GM21576 (cell line): Measurements from ENCODE around the gene DIP2A.
"Not testable (repeated sequence)": the region's sequence is repeated elsewhere in the genome, so short reads cannot be mapped to it uniquely, and the experiment has no call there.

Source experiments
- ATAC-seq: cut with Tn5 transposase; IDR thresholded peaks from one replicate; pipeline ENCODE4 v1.9.1; 2021; ENCODE audit warnings: mild to moderate bottlenecking, moderate library complexity; ENCODE audit not compliant: unreplicated experiment

The DIP2A gene

DNA sequence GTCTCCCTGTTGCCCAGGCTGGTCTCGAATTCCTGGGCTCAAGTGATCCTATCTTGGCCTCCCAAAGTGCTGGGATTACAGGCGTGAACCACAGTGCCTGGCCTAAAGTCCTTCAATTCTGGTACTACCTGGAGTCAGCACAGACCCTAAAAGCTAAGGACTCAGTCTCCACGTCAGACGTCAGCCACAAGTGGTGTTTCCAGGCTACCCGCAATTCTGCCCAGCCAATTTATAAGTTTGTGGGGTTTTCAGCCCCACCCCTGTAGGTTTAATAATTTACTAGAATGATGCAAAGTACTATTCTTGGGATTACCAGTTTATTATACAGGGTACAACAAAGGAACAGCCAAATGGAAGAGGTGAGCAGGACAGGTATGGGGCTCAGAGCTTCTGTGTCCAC, 10.6 kb upstream of the DIP2A start:
- no peak for ATAC-seq

- not testable (repeated sequence) for ATAC-seq
Measured at GRCh38 chr21:46448855-46449254, 9.8 kb upstream of the DIP2A start.

- no peak for ATAC-seq
Measured at GRCh38 chr21:46452710-46453109, 6.0 kb upstream of the DIP2A start.

DNA sequence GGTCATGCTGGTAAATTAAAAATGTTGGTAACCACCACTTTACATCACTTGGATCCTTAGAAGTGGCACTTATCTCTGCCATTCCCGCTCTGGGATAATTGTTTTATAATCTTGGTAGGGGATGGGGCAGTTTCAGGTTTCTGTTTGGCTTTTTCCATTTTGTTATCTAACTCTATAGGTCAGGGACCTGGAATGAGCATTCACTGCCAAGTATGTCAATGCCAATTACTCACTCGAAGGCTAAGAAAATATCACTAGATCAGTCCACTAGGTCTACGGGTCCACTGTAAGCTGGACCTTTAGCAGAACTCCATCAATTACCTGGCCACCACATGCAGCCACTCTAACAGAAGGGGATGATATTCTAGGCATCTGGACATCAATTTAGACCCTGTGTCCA, 4.5 kb upstream of the DIP2A start:
- ATAC-seq = no peak

DNA sequence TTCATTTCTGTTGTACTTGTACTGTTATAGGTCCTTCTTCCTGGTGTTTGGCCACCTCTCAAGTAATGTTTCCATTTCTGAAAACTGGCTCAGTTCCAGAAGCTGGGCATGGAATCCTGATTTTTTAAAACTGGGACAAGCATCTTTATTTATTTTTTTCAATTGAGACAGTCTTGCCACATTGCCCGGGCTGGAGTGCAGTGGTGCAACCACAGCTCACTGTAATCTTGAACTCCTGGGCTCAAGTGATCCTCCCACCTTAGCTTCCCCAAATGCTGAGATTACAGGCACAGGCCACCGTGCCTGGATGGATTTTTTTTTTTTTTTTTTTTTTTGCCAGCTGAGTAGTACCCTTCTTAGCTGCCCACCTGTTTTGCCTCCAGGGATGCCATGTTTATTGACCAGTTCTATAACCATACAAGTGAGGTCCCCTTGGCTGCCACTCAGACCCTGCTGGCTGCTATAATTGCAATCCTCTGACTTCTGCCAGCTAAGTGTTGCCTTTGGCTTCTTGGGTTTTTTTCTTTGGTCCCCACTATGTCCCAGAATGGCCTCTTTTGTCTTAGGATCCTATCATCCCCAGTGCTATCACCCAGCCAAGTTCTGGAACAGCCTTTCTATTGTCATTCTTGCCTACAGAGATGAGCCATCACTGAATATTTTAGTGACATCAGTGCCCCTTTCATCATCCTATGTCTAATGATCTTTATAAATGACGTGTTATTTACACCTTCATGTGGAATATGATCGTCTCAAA, 3.9 kb upstream of the DIP2A start:
- no peak for ATAC-seq

GRCh38 chr21:46455575-46456385, 2.9 kb upstream of the DIP2A start:
- ATAC-seq = no peak

GRCh38 chr21:46456750-46457149, 1.9 kb upstream of the DIP2A start:
- ATAC-seq = no peak

DNA sequence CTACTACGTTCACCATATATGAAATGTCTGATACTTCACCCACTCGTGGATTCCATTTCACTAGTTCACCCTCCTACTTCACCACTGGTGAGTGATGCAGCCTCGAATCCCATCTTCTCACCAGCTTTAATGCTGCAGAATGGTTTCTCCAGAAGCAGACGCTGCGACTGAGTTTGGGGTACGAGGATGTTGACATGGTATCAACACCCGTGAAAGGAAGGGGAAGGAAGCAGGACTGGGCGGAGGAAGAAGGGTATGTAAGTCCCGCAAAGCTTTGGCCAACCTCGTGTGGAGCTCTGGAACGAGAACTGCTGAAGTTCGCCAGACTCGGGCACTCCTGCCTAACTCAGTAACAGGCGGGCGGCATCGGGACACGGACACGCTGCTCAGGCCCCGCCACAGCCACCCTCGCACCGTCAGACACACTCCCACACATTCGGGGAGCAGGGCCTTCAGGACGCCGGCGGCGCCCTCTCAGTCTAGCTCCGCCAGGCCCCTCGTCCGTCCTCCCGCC, 833 bp upstream of the DIP2A start:
- ATAC-seq = peak; percentile 21

DNA sequence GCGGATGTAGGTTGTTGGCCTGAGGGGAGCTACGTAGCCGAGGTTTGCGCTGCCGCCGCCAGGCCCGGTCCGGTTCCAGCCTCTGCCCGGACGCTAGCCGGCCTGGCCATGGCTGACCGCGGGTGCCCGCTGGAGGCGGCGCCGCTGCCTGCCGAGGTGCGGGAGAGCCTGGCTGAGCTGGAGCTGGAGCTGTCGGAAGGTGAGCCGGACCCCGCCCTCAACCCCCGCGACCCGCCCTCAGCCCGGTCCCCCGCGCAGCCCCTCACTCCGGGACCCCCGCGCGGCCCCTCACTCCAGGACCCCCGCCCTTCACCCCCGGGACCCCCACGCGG, 299 bp downstream of the DIP2A start:
- no peak for ATAC-seq

GRCh38 chr21:46459356-46460112, 843 bp downstream of the DIP2A start:
- no peak for ATAC-seq

- no peak for ATAC-seq
Measured at GRCh38 chr21:46461909-46462308, 3.2 kb downstream of the DIP2A start.

- not testable (repeated sequence) for ATAC-seq
Measured at GRCh38 chr21:46465153-46465552, 6.5 kb downstream of the DIP2A start.

DNA sequence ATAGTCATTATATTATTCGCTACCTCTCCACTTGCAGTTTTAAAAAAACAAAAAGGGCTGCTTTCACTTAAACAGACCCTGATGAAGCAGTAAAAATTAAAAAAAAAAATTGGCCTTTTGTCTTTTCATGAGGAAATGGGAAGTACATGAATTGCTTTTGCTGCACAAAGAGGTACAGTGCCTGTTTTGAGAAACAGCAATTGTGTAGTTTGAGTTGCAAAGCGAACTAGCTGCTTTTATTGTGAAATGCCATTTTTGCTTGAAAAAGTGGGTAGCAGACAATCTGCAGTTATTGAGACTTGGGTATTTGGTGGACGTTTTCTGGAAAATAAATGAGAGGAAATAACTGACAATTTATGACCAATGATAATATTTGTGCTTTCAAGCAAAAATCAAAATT, 7.0 kb downstream of the DIP2A start:
- no peak for ATAC-seq

DNA sequence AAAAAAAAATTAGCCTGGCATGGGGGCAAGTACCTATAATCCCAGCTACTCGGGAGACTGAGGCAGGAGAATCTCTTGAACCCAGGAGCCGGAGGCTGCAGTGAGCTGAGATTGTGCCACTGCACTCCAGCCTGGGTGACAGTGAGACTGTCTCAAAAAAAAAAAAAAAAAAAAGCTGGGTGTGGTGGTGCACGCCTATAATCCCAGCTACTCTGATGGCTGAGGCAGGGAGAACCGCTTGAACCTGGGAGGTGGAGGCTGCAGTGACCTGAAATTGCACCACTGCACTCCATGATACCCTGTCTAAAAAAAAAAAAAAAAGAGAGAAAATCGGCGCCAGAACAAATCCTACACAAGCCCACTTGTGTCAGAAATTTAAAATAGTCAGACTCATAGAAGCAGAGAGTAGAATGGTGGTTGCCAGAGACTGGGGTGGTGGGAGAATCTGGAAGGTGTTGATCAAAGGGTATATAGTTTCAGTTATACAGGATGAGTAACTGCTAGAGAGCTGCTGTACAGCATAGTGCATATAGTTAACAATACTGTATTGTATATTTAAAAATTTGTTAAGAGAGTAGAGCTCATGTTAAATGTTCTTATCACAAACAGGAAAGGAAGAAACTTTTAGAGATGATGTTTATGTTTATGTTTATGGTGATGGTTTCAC, 9.6 kb downstream of the DIP2A start:
- no peak for ATAC-seq

DNA sequence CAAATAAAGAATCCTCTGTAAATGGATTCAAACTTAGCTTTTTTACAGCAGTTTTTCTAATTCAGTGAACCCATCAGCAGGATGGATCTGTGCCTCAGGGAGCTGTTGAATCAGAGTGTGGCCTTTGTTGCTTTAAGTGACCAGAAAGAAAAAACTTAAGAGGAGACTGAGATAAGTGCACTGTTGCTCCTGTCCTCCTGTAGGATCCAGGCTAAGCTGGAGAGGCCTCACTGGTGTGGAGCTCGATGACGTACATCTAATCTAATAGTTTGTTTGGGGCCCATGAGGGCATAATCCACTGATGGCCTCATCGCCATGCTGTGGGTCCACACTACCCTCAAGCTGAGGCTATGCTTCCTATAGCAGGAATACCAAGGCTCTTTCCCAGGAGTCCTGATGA, 10.6 kb downstream of the DIP2A start:
- no peak for ATAC-seq

- ATAC-seq = no peak
Measured at GRCh38 chr21:46471514-46471913, 12.8 kb downstream of the DIP2A start.

- ATAC-seq = no peak
Measured at GRCh38 chr21:46472246-46472645, 13.6 kb downstream of the DIP2A start.

DNA sequence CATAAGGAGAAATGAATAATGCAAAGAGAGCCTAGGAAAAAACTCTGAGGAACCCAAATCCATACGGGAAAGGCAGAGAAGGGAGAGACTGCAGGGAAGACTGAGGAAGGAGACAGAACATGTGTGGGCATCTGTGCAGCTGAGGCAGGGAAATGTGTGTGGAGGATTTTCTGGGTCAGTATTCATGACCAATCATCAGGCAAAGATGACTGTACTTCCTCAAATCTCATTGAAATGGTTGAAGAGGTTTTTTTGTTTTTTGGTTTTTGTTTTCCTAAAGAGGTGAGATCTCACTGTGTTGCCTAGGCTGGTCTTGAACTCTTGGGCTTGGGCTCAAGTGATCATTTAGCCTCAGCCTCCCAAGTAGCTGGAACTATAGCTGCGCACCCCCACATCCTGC, 15.7 kb downstream of the DIP2A start:
- ATAC-seq = no peak

DNA sequence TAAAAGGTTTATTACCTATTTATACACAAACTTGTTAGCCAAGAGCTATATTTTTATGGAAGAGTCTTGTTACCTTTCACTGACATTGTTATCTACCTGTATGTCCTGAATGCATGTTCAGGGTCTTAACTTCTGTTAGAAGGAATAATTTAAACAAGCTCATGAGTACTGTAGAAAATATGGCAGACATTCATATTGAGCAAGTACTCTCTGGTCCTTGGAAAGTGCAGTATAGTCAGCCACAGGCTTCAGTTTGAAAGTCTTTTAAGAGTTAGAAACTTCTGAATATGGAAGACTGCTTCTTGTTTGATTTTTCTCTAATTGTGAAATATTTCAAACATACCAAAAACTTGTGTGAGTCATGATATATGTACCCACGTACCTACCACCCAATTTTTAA, 16.6 kb downstream of the DIP2A start:
- ATAC-seq = no peak

DNA sequence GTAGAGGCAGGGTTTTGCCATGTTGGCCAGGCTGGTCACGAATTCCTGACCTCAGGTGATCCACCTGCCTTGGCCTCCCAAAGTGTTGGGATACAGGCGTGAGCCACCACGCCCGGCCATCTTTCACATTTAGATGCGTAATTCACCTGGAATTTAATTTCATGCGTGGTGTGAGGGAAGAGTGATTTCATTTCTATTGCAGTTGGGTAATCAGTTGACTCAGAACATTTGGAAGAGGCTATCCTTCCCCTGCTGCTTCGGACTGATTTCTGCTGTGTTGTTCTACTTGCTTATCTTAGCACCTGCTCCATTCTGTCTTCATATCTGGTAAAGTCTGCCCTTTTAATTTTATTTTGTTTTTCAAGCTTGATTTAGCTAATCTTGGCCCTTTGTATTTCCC, 19.1 kb downstream of the DIP2A start:
- no peak for ATAC-seq

GRCh38 chr21:46478910-46479309, 20.2 kb downstream of the DIP2A start:
- no peak for ATAC-seq
